Measurements from ENCODE around the gene ATG3. TPM values are rescaled to one million over a fixed set of nuclear protein-coding genes. Genes with fewer than 3 reads are reported as not detected.

Gene ATG3
- total RNA-seq, 1 experiment from 2014 or later: 117 TPM

GRCh38 chr3:112604536-112604935 is 42.8 kb upstream of the ATG3 start:
- POLR2A ChIA-PET (ENCODE audit: unreplicated experiment): no interaction called here
- no TSS peak for BruUV-seq (replicated peaks)
- intact Hi-C loops (cut with micrococcal nuclease): loop anchor here (2.0 kb wide), 1 partner anchor 18 kb away; no protein-coding TSS in a partner anchor

GRCh38 chr3:112602217-112602838 is 40.6 kb upstream of the ATG3 start:
- ChIA-PET CTCF (no interaction called here), POLR2A (ENCODE audit: unreplicated experiment) (no interaction called here)
- Histone ChIP-seq H3F3A (ENCODE audit: low read length, unreplicated experiment) (no peaks in the 10 kb centered on the region), H3K4me2 (ENCODE audit: low read length) (no peak overlapping the region), H3K9me3 (ENCODE audit: low read length) (no peaks in the 10 kb centered on the region), H3K36me3 (ENCODE audit: low read depth, low read length) (no peaks in the 10 kb centered on the region), H3K27me3 (ENCODE audit: low read length) (no peaks in the 10 kb centered on the region), H3K27ac (ENCODE audit: low read length) (no peak overlapping the region), H3K79me2 (ENCODE audit: low read length) (no peaks in the 10 kb centered on the region), H3K9ac (ENCODE audit: low read length) (no peak overlapping the region), H2AFZ (ENCODE audit: low read length) (no peak overlapping the region), H3K4me1 (ENCODE audit: insufficient read depth, low read length) (peaks cover 19% of the 10 kb centered on the region), H3K9me2 (replicated peaks; ENCODE audit: low read length) (no peaks in the 10 kb centered on the region), H4K20me1 (ENCODE audit: low read length) (no peaks in the 10 kb centered on the region), H3K4me3 (ENCODE audit: low read length) (no peak overlapping the region)
- ATAC-seq (no peak), DNase-seq (no peak)
- intact Hi-C loops (cut with micrococcal nuclease): no loop called here
- no TSS peak for BruUV-seq (replicated peaks)
- no peak for TF ChIP-seq EZH2phosphoT487 (IDR thresholded peaks at IDR 0.05; ENCODE audit: borderline replicate concordance, low read length)
- no peak for TF ChIP-seq CTCF (conservative IDR thresholded peaks at IDR 0.05; ENCODE audit: low read depth, low read length)
- TF ChIP-seq EZH2 (IDR thresholded peaks at IDR 0.05; ENCODE audit: low read length, unreplicated experiment): no peak

More at GRCh38 chr3:112604536-112604935, 42.8 kb upstream of the ATG3 start:
- TF ChIP-seq CTCF (conservative IDR thresholded peaks at IDR 0.05; ENCODE audit: low read depth, low read length) (no peak), EZH2 (IDR thresholded peaks at IDR 0.05; ENCODE audit: low read length, unreplicated experiment) (no peak), EZH2phosphoT487 (IDR thresholded peaks at IDR 0.05; ENCODE audit: borderline replicate concordance, low read length) (no peak)
- Histone ChIP-seq H3K27me3 (ENCODE audit: low read length) (no peaks in the 10 kb centered on the region), H3K9me2 (replicated peaks; ENCODE audit: low read length) (no peaks in the 10 kb centered on the region), H3F3A (ENCODE audit: low read length, unreplicated experiment) (no peaks in the 10 kb centered on the region), H3K9ac (ENCODE audit: low read length) (no peak overlapping the region), H2AFZ (ENCODE audit: low read length) (no peak overlapping the region), H3K4me2 (ENCODE audit: low read length) (peak overlapping the region; percentile 68), H3K36me3 (ENCODE audit: low read depth, low read length) (no peaks in the 10 kb centered on the region), H3K4me3 (ENCODE audit: low read length) (no peak overlapping the region), H3K9me3 (ENCODE audit: low read length) (no peaks in the 10 kb centered on the region), H3K27ac (ENCODE audit: low read length) (peak overlapping the region; percentile 32; the same call in 1 of the 2 replicates), H4K20me1 (ENCODE audit: low read length) (no peaks in the 10 kb centered on the region), H3K79me2 (ENCODE audit: low read length) (no peaks in the 10 kb centered on the region), H3K4me1 (ENCODE audit: insufficient read depth, low read length) (peaks cover 19% of the 10 kb centered on the region)
- ATAC-seq (peak; percentile 86), DNase-seq (peak; percentile 73)
- CTCF ChIA-PET: no interaction called here

GRCh38 chr3:112598731-112599130 is 37.0 kb upstream of the ATG3 start:
- Histone ChIP-seq H3K27ac (ENCODE audit: low read length) (no peak overlapping the region), H2AFZ (ENCODE audit: low read length) (no peak overlapping the region), H3K9me3 (ENCODE audit: low read length) (no peaks in the 10 kb centered on the region), H3K4me3 (ENCODE audit: low read length) (no peak overlapping the region), H3K36me3 (ENCODE audit: low read depth, low read length) (no peaks in the 10 kb centered on the region), H3F3A (ENCODE audit: low read length, unreplicated experiment) (no peaks in the 10 kb centered on the region), H3K27me3 (ENCODE audit: low read length) (no peaks in the 10 kb centered on the region), H3K4me2 (ENCODE audit: low read length) (no peak overlapping the region), H4K20me1 (ENCODE audit: low read length) (no peaks in the 10 kb centered on the region), H3K79me2 (ENCODE audit: low read length) (no peaks in the 10 kb centered on the region), H3K4me1 (ENCODE audit: insufficient read depth, low read length) (peaks cover under 1% of the 10 kb centered on the region; the same call in 1 of the 2 replicates), H3K9ac (ENCODE audit: low read length) (no peak overlapping the region), H3K9me2 (replicated peaks; ENCODE audit: low read length) (no peaks in the 10 kb centered on the region)
- DNase-seq (no peak), ATAC-seq (no peak)
- no TSS peak for BruUV-seq (replicated peaks)
- CTCF ChIA-PET: no interaction called here
- intact Hi-C loops (cut with micrococcal nuclease): no loop called here
- POLR2A ChIA-PET (ENCODE audit: unreplicated experiment): no interaction called here
- TF ChIP-seq EZH2 (IDR thresholded peaks at IDR 0.05; ENCODE audit: low read length, unreplicated experiment) (no peak), EZH2phosphoT487 (IDR thresholded peaks at IDR 0.05; ENCODE audit: borderline replicate concordance, low read length) (no peak), CTCF (conservative IDR thresholded peaks at IDR 0.05; ENCODE audit: low read depth, low read length) (no peak)

Measured in PC-3 (cell line).